Stimulated activated naive B cell treated with anti-CD40 and anti-IgM and Interleukin-4, amounts not matched to agents 10 μg/mL and 1 μg/mL and 100 μg/mL, for 72 hours (primary cell): ENCODE data around the gene CD300LB.
A peak's percentile ranks its signal among the peaks of the same experiment; 100 is the strongest.
"Not testable (repeated sequence)": the region's sequence is repeated elsewhere in the genome, so short reads cannot be mapped to it uniquely, and the experiment has no call there.

Experiments
- ATAC-seq, 2 donors: fragments of 150-1000 bp; cut with Tn5 transposase; replicated peaks; 2 replicates each; pipeline ENCODE4 v1.10.0; 2021; ENCODE audit warnings: moderate library complexity in 1 of 2
- DNase-seq: peaks from one replicate; pipeline ENCODE4 v3.0.0; 2021
- H3K27ac Mint-ChIP-seq: one replicate; pipeline ENCODE4 v1.8.0; 2022; ENCODE audit warnings: mild to moderate bottlenecking, mixed read lengths
- H3K27me3 Mint-ChIP-seq, 2 donors: one replicate each; pipeline ENCODE4 v1.8.0; 2022; ENCODE audit warnings: mixed read lengths in 2 of 2
- H3K36me3 Mint-ChIP-seq, 2 donors: one replicate each; pipeline ENCODE4 v1.8.0; 2022; ENCODE audit warnings: mixed read lengths in 2 of 2, mild to moderate bottlenecking in 1 of 2
- H3K4me1 Mint-ChIP-seq, 2 donors: one replicate each; pipeline ENCODE4 v1.8.0; 2022; ENCODE audit warnings: mixed read lengths in 2 of 2, mild to moderate bottlenecking in 1 of 2
- H3K4me3 Mint-ChIP-seq, 2 donors: one replicate each; pipeline ENCODE4 v1.8.0; 2022; ENCODE audit warnings: mild to moderate bottlenecking in 2 of 2, mixed read lengths in 2 of 2, moderate library complexity in 1 of 2
- H3K9me3 Mint-ChIP-seq, 2 donors: one replicate each; pipeline ENCODE4 v1.8.0; 2022; ENCODE audit warnings: mixed read lengths in 2 of 2, mild to moderate bottlenecking in 1 of 2

The CD300LB gene

GRCh38 chr17:74526681-74527080 lies 4.6 kb downstream of the CD300LB start:
- no peak for DNase-seq

GRCh38 chr17:74525781-74526288 lies 5.4 kb downstream of the CD300LB start:
- Mint-ChIP-seq H3K4me3 (no peak overlapping the region), H3K4me1 (peaks cover 47 to 88% of the 10 kb centered on the region in 2 donors), H3K27ac (peak overlapping the region; percentile 53), H3K27me3 (peaks cover 0 to 22% of the 10 kb centered on the region in 2 donors), H3K9me3 (peaks cover 6 to 12% of the 10 kb centered on the region in 2 donors), H3K36me3 (peaks cover 42 to 47% of the 10 kb centered on the region in 2 donors)
- ATAC-seq, result no peak
- no peak for DNase-seq

More at GRCh38 chr17:74526681-74527080, 4.6 kb downstream of the CD300LB start:
- peaks cover 0 to 26% of the 10 kb centered on the region in 2 donors for H3K27me3 Mint-ChIP-seq
- peaks cover 5 to 10% of the 10 kb centered on the region in 2 donors for H3K9me3 Mint-ChIP-seq
- peak overlapping the region; percentile 33 for H3K27ac Mint-ChIP-seq
- no peak overlapping the region for H3K4me3 Mint-ChIP-seq
- H3K4me1 Mint-ChIP-seq, result peaks cover 49 to 88% of the 10 kb centered on the region in 2 donors
- H3K36me3 Mint-ChIP-seq, result peaks cover 38 to 41% of the 10 kb centered on the region in 2 donors
- no peak for ATAC-seq

DNA sequence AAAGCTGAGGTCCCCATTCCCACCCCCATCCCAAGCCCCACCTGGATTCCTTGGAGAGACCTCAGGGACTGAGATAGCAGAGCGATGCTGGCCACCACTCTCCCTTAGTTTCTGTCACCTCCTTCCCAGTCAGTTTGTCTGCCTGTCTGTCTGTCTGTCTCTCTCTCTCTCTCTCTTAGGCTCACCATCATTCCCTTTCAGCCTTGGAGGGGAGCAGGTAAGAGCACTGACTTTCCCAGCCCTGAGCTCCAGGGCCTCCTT lies 5.9 kb downstream of the CD300LB start:
- Mint-ChIP-seq H3K4me1 (peaks cover 47 to 88% of the 10 kb centered on the region in 2 donors), H3K36me3 (peaks cover 44 to 50% of the 10 kb centered on the region in 2 donors), H3K27ac (no peak overlapping the region), H3K9me3 (peaks cover 7 to 13% of the 10 kb centered on the region in 2 donors), H3K27me3 (peaks cover 0 to 20% of the 10 kb centered on the region in 2 donors), H3K4me3 (no peak overlapping the region)
- ATAC-seq (no peak), DNase-seq (no peak)

DNA sequence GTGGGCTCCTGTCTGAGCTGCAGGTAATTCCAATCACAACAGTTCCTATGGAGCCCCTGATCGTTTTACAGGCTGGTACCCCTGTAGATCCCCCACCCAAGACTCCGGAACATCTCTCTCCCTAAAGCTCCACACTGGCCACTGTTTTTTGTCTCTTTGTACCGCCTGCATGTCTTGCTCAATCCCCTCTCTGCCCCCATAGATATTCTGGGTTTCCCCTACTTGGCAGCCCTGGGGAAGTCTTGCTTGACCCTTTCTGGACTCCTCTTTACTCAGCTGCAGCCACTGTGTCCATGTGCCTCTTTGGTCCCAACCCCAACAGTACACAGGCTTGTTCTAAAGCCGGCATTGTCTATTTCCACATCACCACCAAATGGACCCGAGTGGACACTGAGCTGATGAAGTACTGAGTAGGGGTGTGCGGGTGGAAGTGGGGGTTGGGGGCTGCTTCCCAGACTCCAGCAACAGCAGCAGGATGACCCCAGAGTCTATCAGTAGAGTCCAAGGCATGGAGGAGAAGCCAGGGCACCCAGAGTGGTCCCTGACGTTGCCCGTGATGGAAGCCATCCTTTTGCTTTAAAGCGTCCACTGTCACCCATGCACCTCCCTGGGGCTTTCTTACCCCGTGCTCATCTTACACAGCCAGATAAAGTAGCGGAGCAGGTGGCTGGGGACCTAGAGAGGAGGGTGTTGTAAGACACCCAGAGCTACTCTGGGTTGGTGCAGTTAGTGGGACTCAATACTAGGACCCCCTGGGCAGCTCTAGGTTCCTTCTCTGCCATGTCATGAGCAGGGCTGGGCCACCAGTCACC lies 6.4 kb downstream of the CD300LB start:
- H3K4me1 Mint-ChIP-seq, result peaks cover 45 to 88% of the 10 kb centered on the region in 2 donors
- ATAC-seq, result no peak

DNA sequence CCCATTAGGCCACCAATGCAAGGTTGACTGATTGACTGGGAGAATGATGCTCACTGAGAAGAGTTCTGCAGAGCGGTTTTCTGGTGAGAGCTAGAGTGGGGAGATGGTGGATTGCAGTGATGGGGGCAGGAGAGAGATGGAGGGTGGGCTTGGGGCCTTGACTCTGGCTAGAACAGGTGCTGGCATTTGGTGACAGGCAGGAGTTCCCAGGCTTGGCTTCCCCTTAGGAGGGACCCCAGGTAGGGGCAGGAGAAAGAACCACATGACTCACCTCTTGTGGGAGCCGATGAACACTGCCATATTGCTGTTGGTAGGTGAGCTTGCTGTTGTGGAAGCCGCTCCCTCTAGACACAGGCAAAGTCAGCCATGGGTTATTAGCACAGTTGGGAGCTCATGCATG lies 8.0 kb downstream of the CD300LB start:
- Mint-ChIP-seq H3K9me3 (peaks cover 12 to 13% of the 10 kb centered on the region in 2 donors), H3K4me3 (no peak overlapping the region), H3K27me3 (peaks cover 0 to 17% of the 10 kb centered on the region in 2 donors), H3K36me3 (peaks cover 46 to 58% of the 10 kb centered on the region in 2 donors), H3K4me1 (peaks cover 36 to 82% of the 10 kb centered on the region in 2 donors), H3K27ac (no peak overlapping the region)
- DNase-seq (no peak), ATAC-seq (no peak)

More for the DNA sequence above, 6.4 kb downstream of the CD300LB start:
- Mint-ChIP-seq H3K27ac (no peak overlapping the region), H3K9me3 (peaks cover 7 to 13% of the 10 kb centered on the region in 2 donors), H3K36me3 (peaks cover 44 to 50% of the 10 kb centered on the region in 2 donors), H3K4me3 (peak overlapping the region in 1 of 2 donors; percentile 12), H3K27me3 (peaks cover 0 to 17% of the 10 kb centered on the region in 2 donors)
- DNase-seq, result no peak

DNA sequence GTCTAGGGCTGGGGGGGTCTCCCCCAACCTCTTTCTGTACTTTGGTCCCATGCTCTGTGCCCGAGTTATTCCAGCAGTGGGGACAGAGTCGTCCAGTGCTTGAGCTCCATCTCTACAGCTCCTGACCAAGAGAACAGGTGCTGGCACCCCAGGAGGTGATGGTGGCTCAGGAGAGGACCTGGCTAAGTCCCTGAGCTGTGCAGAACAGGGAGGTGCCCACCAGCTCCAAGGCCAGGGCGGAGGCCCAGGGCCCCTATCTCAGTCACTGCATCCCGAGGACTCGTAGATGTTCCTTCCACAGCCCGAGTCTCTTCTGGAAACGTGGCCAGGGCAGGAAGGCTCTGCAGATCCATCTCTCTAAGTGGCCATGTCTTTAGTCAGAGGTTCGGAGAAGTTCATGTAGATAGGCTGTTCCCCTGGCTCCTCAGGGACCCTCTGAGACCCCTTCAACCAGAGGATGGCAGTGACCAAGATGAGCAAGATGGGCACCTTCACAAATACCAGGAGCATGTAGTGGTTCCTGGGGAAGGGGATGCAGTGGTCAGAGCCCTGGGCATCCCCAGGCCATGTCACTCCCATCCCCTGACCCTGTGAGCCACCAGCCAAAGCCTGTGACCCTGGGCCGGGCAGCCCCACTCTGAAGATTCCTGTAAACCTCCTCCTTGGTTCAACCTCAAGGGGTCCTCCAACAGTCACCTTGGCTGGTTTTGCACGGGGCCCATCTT lies 8.7 kb downstream of the CD300LB start:
- peaks cover 12 to 13% of the 10 kb centered on the region in 2 donors for H3K9me3 Mint-ChIP-seq
- H3K27me3 Mint-ChIP-seq, result peaks cover 0 to 17% of the 10 kb centered on the region in 2 donors
- peaks cover 33 to 74% of the 10 kb centered on the region in 2 donors for H3K4me1 Mint-ChIP-seq
- peak overlapping the region; percentile 80 for H3K27ac Mint-ChIP-seq
- H3K36me3 Mint-ChIP-seq, result peaks cover 46 to 62% of the 10 kb centered on the region in 2 donors
- no peak for ATAC-seq
- H3K4me3 Mint-ChIP-seq, result no peak overlapping the region
- no peak for DNase-seq

- H3K9me3 Mint-ChIP-seq, result peaks cover 12 to 16% of the 10 kb centered on the region in 2 donors
- peaks cover 0 to 17% of the 10 kb centered on the region in 2 donors for H3K27me3 Mint-ChIP-seq
- peak overlapping the region in 1 of 2 donors; percentile 32 for H3K4me3 Mint-ChIP-seq
- ATAC-seq (peak; percentile 60 to 70), DNase-seq (peak; percentile 50)
- peaks cover 28 to 72% of the 10 kb centered on the region in 2 donors for H3K4me1 Mint-ChIP-seq
- peaks cover 46 to 60% of the 10 kb centered on the region in 2 donors for H3K36me3 Mint-ChIP-seq
- H3K27ac Mint-ChIP-seq, result peak overlapping the region; percentile 87
Observed at GRCh38 chr17:74521701-74522201, 9.5 kb downstream of the CD300LB start.

- peaks cover 13 to 16% of the 10 kb centered on the region in 2 donors for H3K9me3 Mint-ChIP-seq
- H3K27ac Mint-ChIP-seq, result peak overlapping the region; percentile 87
- peaks cover 33 to 77% of the 10 kb centered on the region in 2 donors for H3K4me1 Mint-ChIP-seq
- H3K27me3 Mint-ChIP-seq, result peaks cover 0 to 17% of the 10 kb centered on the region in 2 donors
- peaks cover 45 to 62% of the 10 kb centered on the region in 2 donors for H3K36me3 Mint-ChIP-seq
- peak overlapping the region in 1 of 2 donors; percentile 12 for H3K4me3 Mint-ChIP-seq
- DNase-seq (no peak), ATAC-seq (no peak)
Observed at GRCh38 chr17:74520790-74521480, 10.3 kb downstream of the CD300LB start.

DNA sequence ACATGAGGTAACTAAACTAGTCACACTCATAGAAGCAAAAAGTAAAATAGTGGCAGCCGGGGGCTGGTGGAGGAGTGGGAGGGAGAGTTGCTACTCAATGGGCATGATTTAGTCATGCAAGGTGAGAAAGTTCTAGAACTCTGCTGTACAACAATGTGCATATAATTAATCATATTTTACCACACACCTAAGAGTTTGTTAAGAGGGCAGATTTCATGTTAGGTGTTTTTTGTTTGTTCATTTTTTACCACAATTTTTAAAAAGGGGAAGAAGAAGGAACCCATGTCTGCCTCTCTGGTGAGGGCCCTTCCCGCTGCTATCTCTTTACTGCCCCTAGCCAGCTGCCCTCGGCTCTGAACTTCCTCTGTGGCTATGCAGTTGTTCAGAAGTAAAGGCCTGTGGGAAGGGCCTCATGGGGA lies 11.2 kb downstream of the CD300LB start:
- Mint-ChIP-seq H3K27ac (peak overlapping the region; percentile 92), H3K4me3 (peak overlapping the region in 1 of 2 donors; percentile 32), H3K9me3 (peaks cover 17 to 20% of the 10 kb centered on the region in 2 donors), H3K36me3 (peaks cover 43 to 62% of the 10 kb centered on the region in 2 donors), H3K27me3 (peaks cover 0 to 11% of the 10 kb centered on the region in 2 donors), H3K4me1 (peaks cover 36 to 77% of the 10 kb centered on the region in 2 donors)
- DNase-seq (peak; percentile 54), ATAC-seq (peak; percentile 85 to 88)

DNA sequence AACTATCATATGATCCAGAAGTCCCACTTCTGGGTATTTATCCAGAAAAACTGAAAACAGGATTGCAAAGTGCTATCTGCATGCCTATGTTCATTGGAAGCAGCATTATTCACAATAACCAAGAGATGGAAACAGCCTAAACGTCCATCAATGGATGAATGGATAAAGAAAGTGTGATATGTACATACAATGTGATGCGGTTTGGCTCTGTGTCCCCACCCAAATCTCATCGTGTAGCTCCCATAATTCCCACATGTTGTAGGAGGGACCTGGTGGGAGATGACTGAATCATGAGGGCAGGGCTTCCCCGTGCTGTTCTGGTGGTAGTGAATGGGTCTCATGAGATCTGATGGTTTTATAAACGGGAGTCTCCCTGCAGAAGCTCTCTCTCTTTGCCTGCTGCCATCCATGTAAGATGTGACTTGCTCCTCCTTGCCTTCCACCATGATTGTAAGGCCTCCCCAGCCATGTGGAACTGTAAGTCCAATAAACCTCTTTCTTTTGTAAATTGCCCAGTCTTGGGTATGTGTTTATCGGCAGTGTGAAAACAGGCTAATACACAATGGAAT lies 12.8 kb downstream of the CD300LB start:
- peaks cover 42 to 78% of the 10 kb centered on the region in 2 donors for H3K4me1 Mint-ChIP-seq
- DNase-seq, H3K4me3 Mint-ChIP-seq, ATAC-seq: not testable (repeated sequence)
- H3K27ac Mint-ChIP-seq, result peak overlapping the region; percentile 17
- peaks cover 28 to 29% of the 10 kb centered on the region in 2 donors for H3K9me3 Mint-ChIP-seq
- peaks cover 44 to 64% of the 10 kb centered on the region in 2 donors for H3K36me3 Mint-ChIP-seq
- H3K27me3 Mint-ChIP-seq, result peaks cover 9 to 17% of the 10 kb centered on the region in 2 donors

- peaks cover 32 to 54% of the 10 kb centered on the region in 2 donors for H3K36me3 Mint-ChIP-seq
- H3K27me3 Mint-ChIP-seq, result peaks cover 9 to 11% of the 10 kb centered on the region in 2 donors
- peaks cover 52 to 81% of the 10 kb centered on the region in 2 donors for H3K4me1 Mint-ChIP-seq
- no peak overlapping the region for H3K27ac Mint-ChIP-seq
- ATAC-seq (no peak), DNase-seq (no peak)
- no peak overlapping the region for H3K4me3 Mint-ChIP-seq
- peaks cover 23 to 24% of the 10 kb centered on the region in 2 donors for H3K9me3 Mint-ChIP-seq
Observed at GRCh38 chr17:74516561-74517328, 14.5 kb downstream of the CD300LB start.

DNA sequence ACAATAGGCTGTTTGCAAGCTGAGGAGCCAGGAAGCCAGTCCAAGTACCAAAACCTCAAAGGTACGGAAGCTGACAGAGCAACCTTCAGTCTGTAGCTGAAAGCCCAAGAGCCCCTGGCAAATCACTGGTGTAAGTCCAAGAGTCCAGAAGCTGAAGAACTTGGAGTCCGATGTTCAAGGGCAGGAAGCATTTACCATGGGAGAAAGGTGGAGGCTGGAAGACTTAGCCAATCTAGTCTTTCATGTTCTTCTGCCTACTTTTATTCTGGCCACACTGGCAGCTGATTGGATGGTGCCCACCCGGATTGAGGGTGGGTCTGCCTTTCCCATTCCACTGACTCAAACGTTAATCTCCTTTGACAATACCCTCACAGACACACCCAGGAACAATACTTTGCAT lies 15.3 kb downstream of the CD300LB start:
- Mint-ChIP-seq H3K27me3 (peaks cover 9 to 15% of the 10 kb centered on the region in 2 donors), H3K27ac (no peak overlapping the region), H3K36me3 (peaks cover 28 to 51% of the 10 kb centered on the region in 2 donors), H3K4me1 (peaks cover 52 to 81% of the 10 kb centered on the region in 2 donors), H3K9me3 (peaks cover 26 to 29% of the 10 kb centered on the region in 2 donors), H3K4me3 (no peak overlapping the region)
- DNase-seq (no peak), ATAC-seq (no peak)
